Measurements from ENCODE around the gene RNF17.
"Not testable (repeated sequence)": the region's sequence is repeated elsewhere in the genome, so short reads cannot be mapped to it uniquely, and the experiment has no call there.

RNF17 gene

DNA sequence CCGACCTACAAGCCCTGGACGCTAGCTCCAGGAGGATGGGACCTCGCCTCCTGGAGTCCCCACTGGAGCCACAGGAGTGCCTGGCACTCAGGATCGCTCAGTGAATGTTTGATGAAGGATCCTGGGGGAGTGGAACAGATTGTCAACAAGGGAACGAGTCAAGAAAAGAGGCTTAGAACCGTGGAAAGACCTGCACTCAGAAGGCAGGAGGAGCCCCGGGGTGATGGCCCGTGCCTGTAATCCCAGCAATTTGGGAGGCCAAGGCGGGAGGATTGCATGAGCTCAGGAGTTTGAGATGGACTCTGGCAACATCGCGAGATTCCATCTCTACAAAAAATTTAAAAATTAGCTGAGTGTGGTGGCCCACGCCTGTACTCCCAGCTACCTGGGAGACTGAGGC, 44.8 kb upstream of the RNF17 start:
- Mint-ChIP-seq H3K4me1 (no peaks in the 10 kb centered on the region), H3K27ac (no peak overlapping the region), H3K9me3 (no peaks in the 10 kb centered on the region), H3K36me3 (ENCODE audit: low read depth) (no peaks in the 10 kb centered on the region), H3K4me3 (no peak overlapping the region), H3K27me3 (ENCODE audit: low read depth, poor library complexity) (peaks cover 34% of the 10 kb centered on the region)
- TF ChIP-seq, protein P1, sequence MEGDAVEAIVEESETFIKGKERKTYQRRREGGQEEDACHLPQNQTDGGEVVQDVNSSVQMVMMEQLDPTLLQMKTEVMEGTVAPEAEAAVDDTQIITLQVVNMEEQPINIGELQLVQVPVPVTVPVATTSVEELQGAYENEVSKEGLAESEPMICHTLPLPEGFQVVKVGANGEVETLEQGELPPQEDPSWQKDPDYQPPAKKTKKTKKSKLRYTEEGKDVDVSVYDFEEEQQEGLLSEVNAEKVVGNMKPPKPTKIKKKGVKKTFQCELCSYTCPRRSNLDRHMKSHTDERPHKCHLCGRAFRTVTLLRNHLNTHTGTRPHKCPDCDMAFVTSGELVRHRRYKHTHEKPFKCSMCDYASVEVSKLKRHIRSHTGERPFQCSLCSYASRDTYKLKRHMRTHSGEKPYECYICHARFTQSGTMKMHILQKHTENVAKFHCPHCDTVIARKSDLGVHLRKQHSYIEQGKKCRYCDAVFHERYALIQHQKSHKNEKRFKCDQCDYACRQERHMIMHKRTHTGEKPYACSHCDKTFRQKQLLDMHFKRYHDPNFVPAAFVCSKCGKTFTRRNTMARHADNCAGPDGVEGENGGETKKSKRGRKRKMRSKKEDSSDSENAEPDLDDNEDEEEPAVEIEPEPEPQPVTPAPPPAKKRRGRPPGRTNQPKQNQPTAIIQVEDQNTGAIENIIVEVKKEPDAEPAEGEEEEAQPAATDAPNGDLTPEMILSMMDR (IDR thresholded peaks at IDR 0.05), result no peak
- DNase-seq, result no peak

DNA sequence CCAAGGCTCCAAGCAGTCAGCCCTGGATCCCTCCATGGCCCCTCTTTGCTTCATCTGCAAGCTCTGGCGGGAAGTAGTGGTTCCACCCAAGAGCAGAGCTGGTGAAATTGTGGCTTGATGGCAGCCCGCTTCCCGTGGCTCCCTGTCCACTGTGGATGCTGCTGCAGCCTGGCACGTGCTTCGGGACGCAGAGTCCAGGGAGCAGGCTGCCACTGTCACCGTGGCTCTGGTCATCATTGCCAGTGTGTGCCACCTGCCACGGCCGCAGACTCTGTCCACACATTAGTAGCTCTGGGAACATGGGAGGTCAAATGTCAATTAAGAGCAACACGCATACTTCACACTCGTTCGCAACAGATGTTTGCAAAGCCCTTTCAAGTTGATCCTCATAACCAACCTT, 40.8 kb upstream of the RNF17 start:
- Mint-ChIP-seq H3K27me3 (ENCODE audit: low read depth, poor library complexity) (peaks cover 19% of the 10 kb centered on the region), H3K27ac (no peak overlapping the region), H3K9me3 (no peaks in the 10 kb centered on the region), H3K4me3 (no peak overlapping the region), H3K4me1 (no peaks in the 10 kb centered on the region), H3K36me3 (ENCODE audit: low read depth) (no peaks in the 10 kb centered on the region)
- TF ChIP-seq, protein P1 (IDR thresholded peaks at IDR 0.05), result no peak
- DNase-seq, result no peak

DNA sequence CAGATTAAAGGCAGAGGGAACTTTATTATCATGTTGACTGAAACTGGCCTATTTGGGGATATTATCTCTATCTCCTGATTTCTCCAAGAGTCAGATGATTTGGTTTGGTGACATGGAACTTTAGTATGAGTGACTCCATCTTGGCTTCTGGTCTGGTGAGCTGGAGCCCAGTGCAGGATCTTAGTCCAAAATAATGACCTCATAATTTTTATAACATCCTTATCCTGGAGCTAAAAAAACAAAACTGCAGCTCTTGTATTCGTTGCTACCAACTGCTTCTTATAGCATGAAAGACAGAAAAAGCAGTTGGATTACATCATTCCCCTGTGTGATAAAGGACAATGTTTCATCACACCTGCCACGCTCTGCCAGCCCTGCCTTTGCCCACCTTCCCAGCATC, 39.3 kb upstream of the RNF17 start:
- Mint-ChIP-seq H3K9me3 (peaks cover 6% of the 10 kb centered on the region), H3K36me3 (ENCODE audit: low read depth) (no peaks in the 10 kb centered on the region), H3K4me1 (no peaks in the 10 kb centered on the region), H3K27me3 (ENCODE audit: low read depth, poor library complexity) (peaks cover 14% of the 10 kb centered on the region), H3K4me3 (no peak overlapping the region), H3K27ac (peak overlapping the region; percentile 14)
- no peak for DNase-seq
- TF ChIP-seq, protein P1 (IDR thresholded peaks at IDR 0.05), result no peak

DNA sequence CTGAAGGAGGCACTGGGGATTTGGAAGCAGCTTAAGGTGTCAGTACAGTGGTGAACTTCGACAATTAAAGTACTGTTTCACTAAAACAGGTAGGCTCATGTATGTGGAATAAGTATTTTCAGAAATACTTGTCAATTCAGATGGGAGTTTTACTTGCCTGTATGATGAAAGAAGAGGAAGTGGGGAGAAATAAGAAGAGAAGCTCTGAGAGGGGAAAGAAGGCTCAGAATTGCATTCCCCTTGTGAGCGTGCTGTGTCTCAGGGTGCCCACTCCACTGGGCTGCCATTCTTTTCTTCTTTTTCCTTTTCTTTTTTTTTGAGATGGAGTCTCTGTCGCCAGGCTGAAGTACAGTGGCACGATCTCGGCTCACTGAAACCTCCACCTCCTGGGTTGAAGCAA, 38.6 kb upstream of the RNF17 start:
- H3K9me3 Mint-ChIP-seq, result peaks cover 6% of the 10 kb centered on the region
- H3K27ac Mint-ChIP-seq, result no peak overlapping the region
- H3K36me3 Mint-ChIP-seq (ENCODE audit: low read depth), result no peaks in the 10 kb centered on the region
- no peak for DNase-seq
- TF ChIP-seq, protein P1 (IDR thresholded peaks at IDR 0.05), result no peak
- no peak overlapping the region for H3K4me3 Mint-ChIP-seq
- peaks cover 14% of the 10 kb centered on the region for H3K27me3 Mint-ChIP-seq (ENCODE audit: low read depth, poor library complexity)
- H3K4me1 Mint-ChIP-seq, result no peaks in the 10 kb centered on the region

DNA sequence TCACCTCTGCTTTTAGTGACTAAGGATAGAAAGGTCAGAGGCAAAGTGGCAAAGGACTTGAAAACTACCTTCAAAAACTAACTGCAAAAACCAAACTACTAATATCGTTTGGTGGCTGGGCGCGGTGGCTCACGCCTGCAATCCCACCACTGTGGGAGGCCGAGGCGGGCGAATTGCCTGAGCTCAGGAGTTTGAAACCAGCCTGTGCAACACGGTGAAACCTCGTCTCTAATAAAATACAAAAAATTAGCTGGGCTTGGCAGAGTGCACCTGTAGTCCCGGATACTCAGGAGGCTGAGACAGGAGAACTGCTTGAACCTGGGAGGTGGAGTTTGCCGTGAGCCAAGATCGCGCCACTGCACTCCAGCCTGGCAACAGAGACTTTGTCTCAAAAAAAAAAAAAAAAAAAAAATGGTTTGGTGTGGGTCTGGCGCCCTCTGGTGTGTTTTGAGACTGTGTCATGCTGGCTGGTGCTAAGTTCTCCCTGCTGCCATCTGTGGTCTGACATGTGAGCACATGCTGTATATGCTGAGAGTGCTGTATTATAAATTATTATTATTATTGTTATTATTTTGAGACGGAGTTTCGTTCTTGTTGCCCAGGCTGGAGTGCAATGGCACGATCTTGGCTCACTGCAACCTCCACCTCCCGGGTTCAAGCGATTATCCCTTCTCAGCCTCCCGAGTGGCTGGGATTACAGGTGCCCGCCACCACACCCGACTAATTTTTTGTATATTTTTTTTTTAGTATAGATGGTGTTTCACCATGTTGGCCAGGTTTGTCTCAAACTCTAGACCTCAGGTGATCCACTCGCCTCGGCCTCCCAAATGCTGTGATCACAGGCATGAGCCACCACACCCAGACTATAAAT, 36.0 kb upstream of the RNF17 start:
- Mint-ChIP-seq H3K36me3 (ENCODE audit: low read depth) (no peaks in the 10 kb centered on the region), H3K9me3 (peaks cover 29% of the 10 kb centered on the region), H3K27me3 (ENCODE audit: low read depth, poor library complexity) (peaks cover 17% of the 10 kb centered on the region), H3K27ac (no peak overlapping the region), H3K4me3 (no peak overlapping the region), H3K4me1 (no peaks in the 10 kb centered on the region)
- TF ChIP-seq, protein P1 (IDR thresholded peaks at IDR 0.05), result peak; percentile 67
- peak; percentile 57 for DNase-seq

DNA sequence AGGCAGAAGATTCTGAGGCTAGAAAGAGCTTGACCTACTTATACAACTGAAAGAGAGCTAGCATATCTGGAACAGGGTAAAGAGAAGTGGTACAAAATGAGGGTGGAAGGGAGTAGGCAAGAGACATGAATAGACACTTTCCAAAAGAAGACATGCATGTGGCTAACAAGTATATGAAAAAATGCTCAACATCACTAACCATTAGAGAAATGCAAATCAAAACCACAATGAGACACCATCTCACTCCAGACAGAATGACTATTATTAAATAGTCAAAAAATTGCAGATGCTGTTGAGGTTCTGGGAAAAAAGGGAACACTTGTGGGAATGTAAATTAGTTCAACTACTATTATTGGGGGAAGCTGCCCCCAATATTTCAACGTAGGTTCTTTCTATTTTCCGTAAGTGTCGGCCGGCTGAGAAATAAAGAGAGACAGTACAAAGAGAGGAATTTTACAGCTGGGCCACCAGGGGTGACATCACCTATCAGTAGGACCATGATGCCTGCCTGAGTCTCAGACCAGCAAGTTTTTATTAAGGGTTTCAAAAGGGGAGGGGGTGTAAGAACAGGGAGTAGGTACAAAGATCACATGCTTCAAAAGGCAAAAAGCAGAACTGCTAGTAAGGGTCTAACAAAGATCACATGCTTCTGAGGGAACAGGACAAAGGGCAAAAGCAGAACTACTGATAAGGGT, 32.9 kb upstream of the RNF17 start:
- H3K4me3 Mint-ChIP-seq; H3K27ac Mint-ChIP-seq; H3K36me3 Mint-ChIP-seq (ENCODE audit: low read depth); DNase-seq; H3K4me1 Mint-ChIP-seq: not testable (repeated sequence)
- Mint-ChIP-seq H3K27me3 (ENCODE audit: low read depth, poor library complexity) (peaks cover 17% of the 10 kb centered on the region), H3K9me3 (peaks cover 29% of the 10 kb centered on the region)

Data from nephron progenitor cell (in vitro differentiated cells).